B cell (primary cell): ENCODE data around the gene TMEM109. TPM values are rescaled to one million over a fixed set of nuclear protein-coding genes. Genes with fewer than 3 reads are reported as not detected.
A peak's percentile ranks its signal among the peaks of the same experiment; 100 is the strongest.

ENCODE experiments used
- ATAC-seq: fragments of 200-7000 bp; cut with Tn5 transposase; one replicate; pipeline ENCODE4 v1.10.0; 2021; ENCODE audit warnings: low read depth, mild to moderate bottlenecking, moderate number of reproducible peaks, moderate library complexity
- CTCF ChIA-PET: fragments of 350-600 bp; sonication (Branson Sonifier 250); formaldehyde crosslinking; loops from one replicate; lab custom pipeline; 2021; ENCODE audit warnings: antibody characterized with exemption, inconsistent platforms; lab: Charles Lee
- POLR2A ChIA-PET: fragments of 350-600 bp; sonication (Branson Sonifier 250); formaldehyde crosslinking; loops from one replicate; lab custom pipeline; 2021; ENCODE audit warnings: antibody characterized with exemption; lab: Charles Lee
- DNase-seq: peaks from one replicate; pipeline ENCODE4 v3.0.0; 2013
- H2AFZ ChIP-seq: 2 replicates; pipeline ENCODE4 v1.6.1; 2012; ENCODE audit warnings: mild to moderate bottlenecking, low read depth, low read length; ENCODE audit not compliant: insufficient read depth, poor library complexity, severe bottlenecking
- H3K27ac ChIP-seq, 2 donors: 1 replicate in 1 of 2; 2 replicates in 1 of 2; pipeline ENCODE4 v1.5.1; 2012 to 2013; ENCODE audit warnings: low read length in 2 of 2, mild to moderate bottlenecking in 2 of 2, moderate library complexity in 1 of 2
- H3K27me3 ChIP-seq, 4 experiments: fragments of 200-600 bp in 1 of 4; sonication (generic) in 1 of 4; replicated peaks in 1 of 4; 1 replicate in 2 of 4; 2 replicates in 2 of 4; pipeline versions ENCODE4 v1.6.1 to v1.7.0; 2013 to 2016; ENCODE audit warnings: low read length in 3 of 4, mild to moderate bottlenecking in 2 of 4, mixed read lengths in 1 of 4, moderate library complexity in 1 of 4; ENCODE audit not compliant: insufficient read depth in 4 of 4, control insufficient read depth in 3 of 4; ENCODE audit errors: control extremely low read depth in 1 of 4
- H3K36me3 ChIP-seq, 2 experiments: replicated peaks in 1 of 2; 1 replicate in 1 of 2; 2 replicates in 1 of 2; pipeline versions ENCODE4 v1.6.1 to v1.7.1; 2013; ENCODE audit warnings: low read length in 1 of 2; ENCODE audit not compliant: insufficient read depth in 2 of 2, control insufficient read depth in 1 of 2; ENCODE audit errors: control extremely low read depth in 1 of 2, extremely low read depth in 1 of 2
- H3K4me1 ChIP-seq, 2 donors: fragments of 200-600 bp in 1 of 2; sonication (generic) in 1 of 2; 1 replicate in 1 of 2; 2 replicates in 1 of 2; pipeline versions ENCODE4 v1.5.1 to v1.6.1; 2013 to 2017; ENCODE audit warnings: low read length in 2 of 2; ENCODE audit not compliant: control insufficient read depth in 2 of 2, insufficient read depth in 2 of 2
- H3K4me2 ChIP-seq: replicated peaks from 2 replicates; pipeline ENCODE3; 2012; ENCODE audit warnings: mild to moderate bottlenecking, low read depth, low read length; ENCODE audit not compliant: poor library complexity, severe bottlenecking
- H3K4me3 ChIP-seq, 5 experiments: fragments of 200-600 bp in 1 of 5; sonication (generic) in 1 of 5; 1 replicate in 3 of 5; 2 replicates in 2 of 5; pipeline versions ENCODE4 v1.5.1 to v1.7.0; 2011 to 2016; ENCODE audit warnings: low read length in 4 of 5, mild to moderate bottlenecking in 4 of 5, low read depth in 2 of 5, control low read depth in 1 of 5, moderate library complexity in 1 of 5; ENCODE audit not compliant: insufficient read depth in 1 of 5; ENCODE audit errors: control extremely low read depth in 1 of 5, extremely low read depth in 1 of 5
- H3K79me2 ChIP-seq: fragments of 200-600 bp; sonication (generic); one replicate; pipeline ENCODE4 v1.6.0; 2016; ENCODE audit warnings: low read length; ENCODE audit not compliant: control insufficient read depth, insufficient read depth
- H3K9ac ChIP-seq: fragments of 200-600 bp; sonication (generic); 2 replicates; pipeline ENCODE4 v1.6.1; 2017; ENCODE audit warnings: mild to moderate bottlenecking, low read length, moderate library complexity
- H3K9me3 ChIP-seq, 3 donors: one replicate each; pipeline versions ENCODE4 v1.6.1 to v1.7.1; 2013; ENCODE audit warnings: low read length in 2 of 3; ENCODE audit not compliant: control insufficient read depth in 2 of 3, insufficient read depth in 1 of 3; ENCODE audit errors: control extremely low read depth in 1 of 3
- H4K20me1 ChIP-seq: 2 replicates; pipeline ENCODE4 v1.6.0; 2012; ENCODE audit warnings: mild to moderate bottlenecking, low read length; ENCODE audit not compliant: insufficient read depth, control insufficient read depth, poor library complexity, severe bottlenecking
- H3K27ac Mint-ChIP-seq: one replicate; pipeline ENCODE4 v1.8.0; 2021; ENCODE audit warnings: mixed read lengths
- H3K27me3 Mint-ChIP-seq: one replicate; pipeline ENCODE4 v1.8.0; 2021; ENCODE audit warnings: mixed read lengths
- H3K4me1 Mint-ChIP-seq: one replicate; pipeline ENCODE4 v1.8.0; 2021; ENCODE audit warnings: mixed read lengths
- H3K4me3 Mint-ChIP-seq: one replicate; pipeline ENCODE4 v1.8.0; 2021; ENCODE audit warnings: mixed read lengths
- H3K9me3 Mint-ChIP-seq: one replicate; pipeline ENCODE4 v1.8.0; 2022; ENCODE audit warnings: mixed read lengths; ENCODE audit not compliant: insufficient read depth
- EZH2 ChIP-seq: IDR thresholded peaks from 2 replicates; pipeline ENCODE4 v1.6.1; 2012; ENCODE audit warnings: borderline replicate concordance, low read depth, mild to moderate bottlenecking, moderate library complexity, low read length; ENCODE audit not compliant: insufficient read depth, poor library complexity, severe bottlenecking
- WGBS: methylation state at CpG from one replicate; pipeline ENCODE4 v1.1.5; 2013; ENCODE audit warnings: missing lambda C conversion rate; ENCODE audit not compliant: insufficient coverage; 5-methylcytosine and 5-hydroxymethylcytosine counted together
- intact Hi-C: fragments of 100-400 bp; cut with micrococcal nuclease; formaldehyde crosslinking; loops from one replicate; pipeline ENCODE4 v1.10.0; 2022
- polyA plus RNA-seq: library from polyadenylated mRNA; depleted of rRNA; stranded (reverse); fragments of >200 nt; gene quantifications from 2 replicates; pipeline ENCODE4 v1.2.3, GENCODE V29; 2012
- total RNA-seq, 2 donors: library from RNA; stranded (reverse); fragments of 120-200 nt in 1 of 2; gene quantifications; 1 replicate in 1 of 2; 2 replicates in 1 of 2; pipeline versions ENCODE4 v1.2.3 to v1.2.4, GENCODE V29; 2013 to 2022
- TF ChIP-seq, protein P1 (sequence below): fragments of 200-600 bp; IDR thresholded peaks from one replicate; pipeline ENCODE4 v1.8.0; 2022; ENCODE audit warnings: antibody characterized with exemption, mild to moderate bottlenecking

The TMEM109 gene
- total and polyA plus RNA-seq, 2 donors (not counting 1 experiment from before 2014, with no cell fraction given), result 32.0 to 99.4 TPM

DNA sequence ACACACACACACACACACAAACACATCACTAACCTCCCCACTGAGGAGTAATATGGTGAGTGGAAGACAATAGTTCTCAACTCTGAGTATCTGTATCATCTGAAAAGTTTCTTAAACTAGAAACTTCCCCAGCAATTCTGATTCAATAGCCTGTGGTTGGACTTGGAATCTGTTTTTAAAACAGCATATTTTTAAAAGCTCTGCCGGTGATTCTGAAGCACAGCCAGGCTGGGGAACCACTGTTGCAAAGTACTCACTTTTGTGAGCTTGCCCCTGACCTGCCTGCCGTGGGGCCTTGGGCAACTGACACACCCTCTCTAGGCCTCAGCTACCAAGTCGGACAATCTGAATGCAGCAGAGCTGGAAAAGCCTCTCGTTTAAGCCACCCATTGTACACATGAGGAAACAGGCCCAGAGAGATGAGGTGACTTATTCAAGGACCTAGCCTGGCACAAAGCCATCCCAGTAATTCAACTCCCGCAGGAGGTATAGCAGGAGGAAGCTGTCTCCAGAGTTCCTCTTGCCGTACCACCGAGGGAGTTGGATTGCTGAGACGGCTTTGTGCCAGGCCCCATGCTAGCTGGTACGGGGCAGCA lies 29.1 kb downstream of the TMEM109 start:
- Mint-ChIP-seq H3K4me3 (no peak overlapping the region), H3K27me3 (no peaks in the 10 kb centered on the region), H3K4me1 (peaks cover 54% of the 10 kb centered on the region), H3K27ac (peak overlapping the region; percentile 76), H3K9me3 (no peaks in the 10 kb centered on the region)
- peak overlapping the region in 1 of 2 donors; percentile 40 for H3K27ac ChIP-seq
- no peaks in the 10 kb centered on the region for H3K9me3 ChIP-seq
- H3K4me1 ChIP-seq, result peaks cover 20 to 28% of the 10 kb centered on the region in 2 donors
- POLR2A ChIA-PET, result interaction anchor here (0.7 kb wide), 1 partner anchor 181 kb away, joined by 3 read pairs; no protein-coding TSS in a partner anchor
- no peak overlapping the region for H3K4me3 ChIP-seq
- no peak overlapping the region for H2AFZ ChIP-seq
- intact Hi-C loops, result no loop called here
- H3K36me3 ChIP-seq, result peaks cover 7 to 87% of the 10 kb centered on the region in 2 experiments
- H3K79me2 ChIP-seq, result peaks cover 34% of the 10 kb centered on the region
- TF ChIP-seq EZH2, result no peak
- TF ChIP-seq, protein P1, sequence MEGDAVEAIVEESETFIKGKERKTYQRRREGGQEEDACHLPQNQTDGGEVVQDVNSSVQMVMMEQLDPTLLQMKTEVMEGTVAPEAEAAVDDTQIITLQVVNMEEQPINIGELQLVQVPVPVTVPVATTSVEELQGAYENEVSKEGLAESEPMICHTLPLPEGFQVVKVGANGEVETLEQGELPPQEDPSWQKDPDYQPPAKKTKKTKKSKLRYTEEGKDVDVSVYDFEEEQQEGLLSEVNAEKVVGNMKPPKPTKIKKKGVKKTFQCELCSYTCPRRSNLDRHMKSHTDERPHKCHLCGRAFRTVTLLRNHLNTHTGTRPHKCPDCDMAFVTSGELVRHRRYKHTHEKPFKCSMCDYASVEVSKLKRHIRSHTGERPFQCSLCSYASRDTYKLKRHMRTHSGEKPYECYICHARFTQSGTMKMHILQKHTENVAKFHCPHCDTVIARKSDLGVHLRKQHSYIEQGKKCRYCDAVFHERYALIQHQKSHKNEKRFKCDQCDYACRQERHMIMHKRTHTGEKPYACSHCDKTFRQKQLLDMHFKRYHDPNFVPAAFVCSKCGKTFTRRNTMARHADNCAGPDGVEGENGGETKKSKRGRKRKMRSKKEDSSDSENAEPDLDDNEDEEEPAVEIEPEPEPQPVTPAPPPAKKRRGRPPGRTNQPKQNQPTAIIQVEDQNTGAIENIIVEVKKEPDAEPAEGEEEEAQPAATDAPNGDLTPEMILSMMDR, result no peak
- ATAC-seq (no peak), DNase-seq (no peak)
- H3K4me2 ChIP-seq, result no peak overlapping the region
- H3K9ac ChIP-seq, result no peak overlapping the region
- H4K20me1 ChIP-seq, result peaks cover 70% of the 10 kb centered on the region
- WGBS, result 88% methylated on average over 5 of the region's 9 CpGs
- CTCF ChIA-PET, result interaction anchor here (1.0 to 1.2 kb wide), 3 partner anchors 9 to 11 kb away, joined by 3 to 4 read pairs (median 3); partner anchors contain the start of gene SLC15A3
- H3K27me3 ChIP-seq, result no peaks in the 10 kb centered on the region
